Mesodermal cell (in vitro differentiated cells): ENCODE results near the gene JMJD1C.
A peak's percentile ranks its signal among the peaks of the same experiment; 100 is the strongest.

Source experiments
- H3K27ac ChIP-seq: 2 replicates; pipeline ENCODE4 v1.7.0; 2013; ENCODE audit warnings: mild to moderate bottlenecking, low read depth, low read length, moderate library complexity; ENCODE audit not compliant: severe bottlenecking
- H3K36me3 ChIP-seq: 2 replicates; pipeline ENCODE4 v1.7.1; 2013; ENCODE audit warnings: mild to moderate bottlenecking, low read length, moderate library complexity; ENCODE audit not compliant: control insufficient read depth, insufficient read depth
- H3K4me1 ChIP-seq: one replicate; pipeline ENCODE4 v1.7.1; 2013; ENCODE audit warnings: mild to moderate bottlenecking, low read length; ENCODE audit not compliant: insufficient read depth, control insufficient read depth, poor library complexity, severe bottlenecking
- H3K4me3 ChIP-seq: 2 replicates; pipeline ENCODE4 v1.7.0; 2013; ENCODE audit warnings: low read length, control low read depth, mild to moderate bottlenecking; ENCODE audit not compliant: insufficient read depth, poor library complexity, severe bottlenecking; ENCODE audit errors: extremely low read depth
- H3K9me3 ChIP-seq: 2 replicates; pipeline ENCODE4 v1.7.1; 2013; ENCODE audit warnings: mild to moderate bottlenecking, low read length, moderate library complexity; ENCODE audit not compliant: control insufficient read depth
- WGBS, 2 experiments: methylation state at CpG; one replicate each; pipeline ENCODE4 v1.1.5; 2013; ENCODE audit warnings: missing lambda C conversion rate in 2 of 2; ENCODE audit not compliant: insufficient coverage in 2 of 2; 5-methylcytosine and 5-hydroxymethylcytosine counted together

Gene JMJD1C

DNA sequence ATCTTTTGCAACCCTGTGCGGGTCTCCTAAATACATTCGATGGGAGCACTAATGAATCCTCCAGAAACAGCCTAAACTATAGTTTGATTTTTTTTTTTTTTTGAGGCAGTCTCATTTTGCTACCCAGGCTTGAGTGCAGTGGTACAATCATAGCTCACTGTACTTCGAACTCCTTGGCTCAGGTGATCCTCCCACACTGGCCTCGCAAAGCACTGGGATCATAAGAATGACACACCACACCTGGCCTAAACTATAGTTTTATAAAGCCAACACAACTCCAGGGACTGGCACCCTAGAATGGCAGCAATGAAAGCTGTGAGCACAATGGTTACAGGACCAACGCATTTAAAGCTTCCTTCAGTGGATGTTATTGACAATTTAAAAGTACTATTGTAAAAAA lies 14.5 kb upstream of the JMJD1C start:
- Histone ChIP-seq H3K4me3 (no peak overlapping the region), H3K36me3 (peaks cover 4% of the 10 kb centered on the region), H3K4me1 (no peaks in the 10 kb centered on the region), H3K9me3 (no peaks in the 10 kb centered on the region), H3K27ac (no peak overlapping the region)
- WGBS, 2 experiments, result 82 to 89% methylated on average over 3 to 4 of the region's 5 CpGs

DNA sequence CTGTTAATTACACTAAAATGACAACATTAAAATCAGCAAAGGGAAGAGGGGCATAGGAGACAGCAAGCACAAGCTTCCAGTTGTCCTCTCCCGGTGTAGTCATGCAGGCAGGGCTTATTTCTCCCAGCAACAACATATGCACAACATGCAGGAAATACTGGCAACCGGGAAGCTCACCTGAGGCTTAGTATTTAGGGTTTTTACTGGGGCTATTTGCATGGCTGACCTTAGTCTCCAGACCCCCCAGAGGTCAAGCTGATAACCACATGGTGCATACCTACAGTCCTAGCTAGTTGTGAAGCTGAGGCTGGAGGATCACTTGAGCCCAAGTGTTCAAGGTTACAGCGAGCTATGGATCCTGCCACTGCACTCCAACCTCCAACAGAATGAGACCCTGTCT lies 12.8 kb upstream of the JMJD1C start:
- Histone ChIP-seq H3K36me3 (peaks cover 4% of the 10 kb centered on the region), H3K4me1 (no peaks in the 10 kb centered on the region), H3K4me3 (no peak overlapping the region), H3K9me3 (no peaks in the 10 kb centered on the region), H3K27ac (no peak overlapping the region)
- 67% methylated on average over 1 of the region's 3 CpGs; no CpG with 5 or more reads in 1 of the 2 experiments for WGBS, 2 experiments

- no peaks in the 10 kb centered on the region for H3K9me3 ChIP-seq
- peaks cover 4% of the 10 kb centered on the region for H3K36me3 ChIP-seq
- WGBS, 2 experiments, result no CpG with 5 or more reads among the region's 1 CpG
- no peak overlapping the region for H3K27ac ChIP-seq
- no peaks in the 10 kb centered on the region for H3K4me1 ChIP-seq
- H3K4me3 ChIP-seq, result no peak overlapping the region
Measured at GRCh38 chr10:63477927-63478326, 12.2 kb upstream of the JMJD1C start.

GRCh38 chr10:63474488-63474887 lies 8.7 kb upstream of the JMJD1C start:
- WGBS, 2 experiments, result 88 to 98% methylated on average over 4 to 5 of the region's 8 CpGs
- Histone ChIP-seq H3K9me3 (no peaks in the 10 kb centered on the region), H3K27ac (no peak overlapping the region), H3K36me3 (peaks cover 4% of the 10 kb centered on the region), H3K4me1 (no peaks in the 10 kb centered on the region), H3K4me3 (no peak overlapping the region)

- WGBS, 2 experiments, result 67 to 90% methylated on average over 1 to 2 of the region's 3 CpGs
- Histone ChIP-seq H3K36me3 (no peaks in the 10 kb centered on the region), H3K4me3 (no peak overlapping the region), H3K9me3 (no peaks in the 10 kb centered on the region), H3K4me1 (no peaks in the 10 kb centered on the region), H3K27ac (no peak overlapping the region)
Measured at GRCh38 chr10:63470928-63471327, 5.2 kb upstream of the JMJD1C start.

DNA sequence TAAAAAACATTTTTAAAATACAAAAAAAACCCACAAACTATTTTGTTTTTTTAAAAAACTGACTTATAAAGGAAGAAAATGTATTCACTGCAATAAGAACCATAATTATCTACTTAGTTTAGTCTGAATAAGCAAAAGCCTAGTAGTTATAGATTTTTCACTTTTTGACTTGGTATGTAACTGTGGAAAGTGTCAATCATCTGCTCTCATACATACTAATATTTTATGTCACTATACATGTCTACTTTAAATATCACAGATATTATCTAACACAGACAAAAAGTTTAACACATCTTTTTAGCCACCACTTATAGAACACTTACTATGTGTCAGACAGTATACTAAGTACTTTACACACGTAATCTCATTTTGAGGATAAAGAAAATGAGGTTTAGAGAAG lies 3.2 kb upstream of the JMJD1C start:
- Histone ChIP-seq H3K36me3 (no peaks in the 10 kb centered on the region), H3K4me3 (no peak overlapping the region), H3K4me1 (no peaks in the 10 kb centered on the region), H3K27ac (no peak overlapping the region), H3K9me3 (no peaks in the 10 kb centered on the region)
- no CpG with 5 or more reads among the region's 1 CpG for WGBS, 2 experiments

- no peaks in the 10 kb centered on the region for H3K4me1 ChIP-seq
- H3K9me3 ChIP-seq, result no peaks in the 10 kb centered on the region
- no CpG with 5 or more reads among the region's 1 CpG for WGBS, 2 experiments
- H3K4me3 ChIP-seq, result no peak overlapping the region
- H3K27ac ChIP-seq, result no peak overlapping the region
- peaks cover 3% of the 10 kb centered on the region for H3K36me3 ChIP-seq
Measured at GRCh38 chr10:63467841-63468240, 2.1 kb upstream of the JMJD1C start.

DNA sequence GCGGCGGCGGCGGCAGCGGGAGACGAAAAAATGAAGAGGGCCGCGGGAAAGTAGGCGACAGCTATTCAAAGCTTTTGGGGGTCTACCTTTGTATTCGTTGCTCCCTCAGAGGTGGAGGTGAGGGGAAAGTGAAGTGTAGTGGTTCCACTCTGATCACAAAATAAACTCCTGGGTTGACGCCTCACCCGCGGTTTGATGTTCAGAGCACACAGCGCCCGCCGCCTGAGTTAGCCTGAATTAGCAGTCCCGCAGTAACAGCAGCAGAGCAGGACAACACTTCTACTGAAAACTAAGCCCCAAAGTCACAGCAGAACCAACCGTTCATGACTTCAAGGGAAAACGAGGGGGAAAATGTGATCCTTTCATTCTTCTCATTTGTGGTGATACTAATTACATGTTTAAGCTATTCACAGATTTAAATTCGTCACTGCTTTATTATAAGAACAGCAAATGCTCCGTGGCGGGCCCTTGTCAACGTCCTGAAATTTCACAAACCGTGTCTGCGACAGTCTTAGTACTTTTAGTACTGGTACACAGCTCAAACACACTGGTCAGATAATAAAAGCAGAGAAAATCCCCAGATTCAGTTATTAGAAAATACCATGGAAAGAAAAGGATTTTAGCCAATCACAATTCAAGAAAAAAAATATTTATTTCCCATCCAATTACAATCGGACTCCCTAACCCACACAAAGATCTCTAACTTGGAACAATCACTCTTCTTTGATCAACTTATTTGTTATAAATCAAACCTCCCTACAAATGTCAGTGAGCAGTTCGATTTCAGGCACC lies 563 bp upstream of the JMJD1C start:
- 4 to 5% methylated on average over 9 to 20 of the region's 27 CpGs for WGBS, 2 experiments
- Histone ChIP-seq H3K4me3 (peak overlapping the region; percentile 85), H3K27ac (peak overlapping the region; percentile 93), H3K36me3 (peaks cover 3% of the 10 kb centered on the region), H3K4me1 (no peaks in the 10 kb centered on the region), H3K9me3 (no peaks in the 10 kb centered on the region)

- H3K4me1 ChIP-seq, result no peaks in the 10 kb centered on the region
- H3K27ac ChIP-seq, result peak overlapping the region; percentile 93
- peak overlapping the region; percentile 85 for H3K4me3 ChIP-seq
- 7 to 9% methylated on average over 19 to 30 of the region's 35 CpGs for WGBS, 2 experiments
- H3K36me3 ChIP-seq, result peaks cover 3% of the 10 kb centered on the region
- no peaks in the 10 kb centered on the region for H3K9me3 ChIP-seq
Measured at GRCh38 chr10:63464402-63465292, 1.1 kb downstream of the JMJD1C start.

GRCh38 chr10:63462442-63462841 lies 3.3 kb downstream of the JMJD1C start:
- Histone ChIP-seq H3K9me3 (no peaks in the 10 kb centered on the region), H3K27ac (no peak overlapping the region), H3K4me1 (peaks cover under 1% of the 10 kb centered on the region), H3K4me3 (no peak overlapping the region), H3K36me3 (peaks cover 3% of the 10 kb centered on the region)
- WGBS, 2 experiments, result 100% methylated on average over 1 of the region's 1 CpG
